Measurements from ENCODE around the gene CDH4.

DNA sequence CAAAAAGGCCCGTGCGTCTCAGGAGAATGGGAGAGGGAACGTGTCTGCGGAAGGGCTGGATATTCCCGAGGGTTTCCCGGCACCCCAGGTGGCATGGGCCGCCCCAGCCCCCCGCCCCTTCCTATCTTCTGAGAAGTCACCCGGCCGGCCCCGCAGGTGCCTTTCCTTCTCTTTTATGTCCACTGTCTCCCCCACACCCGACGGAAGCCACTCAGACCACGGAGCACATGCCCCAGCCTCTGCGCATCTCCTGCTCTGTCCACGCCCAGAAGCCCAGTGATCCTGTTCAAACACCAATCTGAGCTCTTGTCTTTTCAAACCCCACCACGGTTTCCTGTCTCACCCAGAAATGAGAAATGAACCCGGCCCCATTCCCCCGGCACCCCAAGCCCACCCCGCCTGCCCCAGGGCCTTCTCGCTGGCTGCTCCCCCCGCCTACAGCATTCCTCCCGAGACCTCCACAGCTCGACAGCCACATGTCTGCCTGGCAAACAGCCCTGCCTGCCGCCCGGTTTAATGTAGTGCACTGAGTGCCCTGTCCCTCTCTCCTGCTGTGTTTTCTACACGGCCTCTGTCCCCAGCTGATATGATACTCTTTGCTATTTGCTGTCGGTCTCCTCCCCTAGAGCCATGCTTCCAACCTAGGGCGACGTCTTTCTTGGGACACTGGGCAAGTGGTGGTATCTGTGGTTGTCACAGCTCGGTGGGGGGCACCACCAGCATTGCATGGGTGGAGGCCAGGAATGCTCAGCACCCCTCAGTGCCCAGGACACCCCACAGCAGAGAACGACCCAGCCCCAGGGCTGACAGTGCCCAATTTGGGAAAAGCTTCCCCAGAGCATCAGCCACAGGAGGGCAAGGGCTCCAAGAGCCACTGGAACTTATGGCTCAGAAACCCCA lies 630.9 kb downstream of the CDH4 start:
- TF ChIP-seq POLR2A (IDR thresholded peaks at IDR 0.05; ENCODE audit: low read depth, low read length) = no peak
- TF ChIP-seq, protein P1, sequence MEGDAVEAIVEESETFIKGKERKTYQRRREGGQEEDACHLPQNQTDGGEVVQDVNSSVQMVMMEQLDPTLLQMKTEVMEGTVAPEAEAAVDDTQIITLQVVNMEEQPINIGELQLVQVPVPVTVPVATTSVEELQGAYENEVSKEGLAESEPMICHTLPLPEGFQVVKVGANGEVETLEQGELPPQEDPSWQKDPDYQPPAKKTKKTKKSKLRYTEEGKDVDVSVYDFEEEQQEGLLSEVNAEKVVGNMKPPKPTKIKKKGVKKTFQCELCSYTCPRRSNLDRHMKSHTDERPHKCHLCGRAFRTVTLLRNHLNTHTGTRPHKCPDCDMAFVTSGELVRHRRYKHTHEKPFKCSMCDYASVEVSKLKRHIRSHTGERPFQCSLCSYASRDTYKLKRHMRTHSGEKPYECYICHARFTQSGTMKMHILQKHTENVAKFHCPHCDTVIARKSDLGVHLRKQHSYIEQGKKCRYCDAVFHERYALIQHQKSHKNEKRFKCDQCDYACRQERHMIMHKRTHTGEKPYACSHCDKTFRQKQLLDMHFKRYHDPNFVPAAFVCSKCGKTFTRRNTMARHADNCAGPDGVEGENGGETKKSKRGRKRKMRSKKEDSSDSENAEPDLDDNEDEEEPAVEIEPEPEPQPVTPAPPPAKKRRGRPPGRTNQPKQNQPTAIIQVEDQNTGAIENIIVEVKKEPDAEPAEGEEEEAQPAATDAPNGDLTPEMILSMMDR (conservative IDR thresholded peaks at IDR 0.05; ENCODE audit: low read depth, low read length) = no peak
- TF ChIP-seq CEBPB (IDR thresholded peaks at IDR 0.05; ENCODE audit: low read depth, low read length) = no peak
- TF ChIP-seq, protein P2, sequence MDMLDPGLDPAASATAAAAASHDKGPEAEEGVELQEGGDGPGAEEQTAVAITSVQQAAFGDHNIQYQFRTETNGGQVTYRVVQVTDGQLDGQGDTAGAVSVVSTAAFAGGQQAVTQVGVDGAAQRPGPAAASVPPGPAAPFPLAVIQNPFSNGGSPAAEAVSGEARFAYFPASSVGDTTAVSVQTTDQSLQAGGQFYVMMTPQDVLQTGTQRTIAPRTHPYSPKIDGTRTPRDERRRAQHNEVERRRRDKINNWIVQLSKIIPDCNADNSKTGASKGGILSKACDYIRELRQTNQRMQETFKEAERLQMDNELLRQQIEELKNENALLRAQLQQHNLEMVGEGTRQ (IDR thresholded peaks at IDR 0.05; ENCODE audit: low read depth, low read length) = no peak
- TF ChIP-seq RFX5 (IDR thresholded peaks at IDR 0.05; ENCODE audit: low read depth, low read length) = no peak

Measured in IMR-90 (cell line).